GM21381 (cell line): ENCODE data around the gene PROCR.
"Not testable (repeated sequence)": the region's sequence is repeated elsewhere in the genome, so short reads cannot be mapped to it uniquely, and the experiment has no call there.

Experiments
- ATAC-seq: cut with Tn5 transposase; IDR thresholded peaks from one replicate; pipeline ENCODE4 v1.9.1; 2021; ENCODE audit warnings: mild to moderate bottlenecking, moderate library complexity; ENCODE audit not compliant: unreplicated experiment

Gene PROCR

GRCh38 chr20:35192118-35192872 is 20.4 kb downstream of the PROCR start:
- ATAC-seq = no peak

- not testable (repeated sequence) for ATAC-seq
These were observed 21.3 kb downstream of the PROCR start for GRCh38 chr20:35193031-35193791.

- ATAC-seq = no peak
These were observed 24.4 kb downstream of the PROCR start for GRCh38 chr20:35196313-35196712.

GRCh38 chr20:35199740-35200139 is 27.9 kb downstream of the PROCR start:
- no peak for ATAC-seq

GRCh38 chr20:35200267-35200666 is 28.4 kb downstream of the PROCR start:
- ATAC-seq = no peak

- not testable (repeated sequence) for ATAC-seq
These were observed 29.6 kb downstream of the PROCR start for GRCh38 chr20:35201467-35201866.

GRCh38 chr20:35206802-35207201 is 34.9 kb downstream of the PROCR start:
- no peak for ATAC-seq

- no peak for ATAC-seq
These were observed 36.2 kb downstream of the PROCR start for GRCh38 chr20:35207950-35208611.

GRCh38 chr20:35215066-35215956 is 43.4 kb downstream of the PROCR start:
- no peak for ATAC-seq

- no peak for ATAC-seq
These were observed 44.7 kb downstream of the PROCR start for GRCh38 chr20:35216541-35216940.

- no peak for ATAC-seq
These were observed 52.1 kb downstream of the PROCR start for GRCh38 chr20:35223941-35224340.

- ATAC-seq = no peak
These were observed 52.7 kb downstream of the PROCR start for GRCh38 chr20:35224536-35224935.

- no peak for ATAC-seq
These were observed 53.6 kb downstream of the PROCR start for GRCh38 chr20:35225319-35226125.

GRCh38 chr20:35226126-35226883 is 54.4 kb downstream of the PROCR start, which contains the start of gene MMP24:
Gene MMP24 (plus strand): TSS chr20:35226690. CDS start chr20:35226739, 49 bp downstream.
- no peak for ATAC-seq
